Inferior parietal cortex (tissue), 1 donor: ENCODE measurements around the gene UNC45B.
"Not testable (repeated sequence)": the region's sequence is repeated elsewhere in the genome, so short reads cannot be mapped to it uniquely, and the experiment has no call there.

Source experiments
- DNase-seq: peaks from one replicate; pipeline ENCODE4 v3.0.0-alpha.2; 2016; ENCODE audit errors: extremely low spot score

The UNC45B gene, protein sequence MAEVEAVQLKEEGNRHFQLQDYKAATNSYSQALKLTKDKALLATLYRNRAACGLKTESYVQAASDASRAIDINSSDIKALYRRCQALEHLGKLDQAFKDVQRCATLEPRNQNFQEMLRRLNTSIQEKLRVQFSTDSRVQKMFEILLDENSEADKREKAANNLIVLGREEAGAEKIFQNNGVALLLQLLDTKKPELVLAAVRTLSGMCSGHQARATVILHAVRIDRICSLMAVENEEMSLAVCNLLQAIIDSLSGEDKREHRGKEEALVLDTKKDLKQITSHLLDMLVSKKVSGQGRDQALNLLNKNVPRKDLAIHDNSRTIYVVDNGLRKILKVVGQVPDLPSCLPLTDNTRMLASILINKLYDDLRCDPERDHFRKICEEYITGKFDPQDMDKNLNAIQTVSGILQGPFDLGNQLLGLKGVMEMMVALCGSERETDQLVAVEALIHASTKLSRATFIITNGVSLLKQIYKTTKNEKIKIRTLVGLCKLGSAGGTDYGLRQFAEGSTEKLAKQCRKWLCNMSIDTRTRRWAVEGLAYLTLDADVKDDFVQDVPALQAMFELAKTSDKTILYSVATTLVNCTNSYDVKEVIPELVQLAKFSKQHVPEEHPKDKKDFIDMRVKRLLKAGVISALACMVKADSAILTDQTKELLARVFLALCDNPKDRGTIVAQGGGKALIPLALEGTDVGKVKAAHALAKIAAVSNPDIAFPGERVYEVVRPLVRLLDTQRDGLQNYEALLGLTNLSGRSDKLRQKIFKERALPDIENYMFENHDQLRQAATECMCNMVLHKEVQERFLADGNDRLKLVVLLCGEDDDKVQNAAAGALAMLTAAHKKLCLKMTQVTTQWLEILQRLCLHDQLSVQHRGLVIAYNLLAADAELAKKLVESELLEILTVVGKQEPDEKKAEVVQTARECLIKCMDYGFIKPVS

GRCh38 chr17:35147375-35147905 lies at the start of gene UNC45B:
TSS of gene UNC45B (plus strand) at chr17:35147817. CDS start at chr17:35148264, 447 bp downstream.
- no peak for DNase-seq

GRCh38 chr17:35099908-35100307 lies 47.7 kb upstream of the UNC45B start:
- DNase-seq = no peak

GRCh38 chr17:35101036-35101435 lies 46.6 kb upstream of the UNC45B start:
- DNase-seq = no peak

- no peak for DNase-seq
Observed at GRCh38 chr17:35101725-35102124, 45.9 kb upstream of the UNC45B start.

- DNase-seq = no peak
Observed at GRCh38 chr17:35103271-35103670, 44.3 kb upstream of the UNC45B start.

DNA sequence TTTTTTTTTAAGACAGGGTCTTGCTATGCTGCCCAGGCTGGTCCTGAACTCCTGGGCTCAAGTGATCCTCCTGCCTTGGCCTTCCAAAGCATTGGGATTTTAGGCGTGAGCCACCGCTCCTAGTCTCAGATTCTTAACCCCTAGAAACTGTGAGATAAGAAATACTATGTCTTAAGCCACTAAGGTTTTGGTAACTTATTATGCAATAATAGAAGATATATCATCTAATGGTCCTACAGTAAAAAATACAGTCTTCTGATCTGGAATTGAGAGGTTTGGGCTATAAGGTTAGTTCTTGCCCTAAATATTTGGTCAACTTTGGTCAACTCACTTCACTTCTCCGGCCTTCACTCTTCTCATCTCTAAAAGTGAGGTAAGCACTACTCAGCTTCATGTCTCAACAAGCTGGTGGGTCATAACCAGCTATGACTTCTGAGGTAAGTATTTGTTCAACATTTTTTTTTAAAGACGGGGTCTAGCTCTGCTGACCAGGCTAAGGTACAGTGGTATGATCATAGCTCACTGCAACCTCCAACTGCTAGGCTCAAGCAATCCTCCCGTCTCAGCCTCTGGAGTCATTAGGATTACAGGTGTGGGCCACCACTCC lies 42.7 kb upstream of the UNC45B start:
- DNase-seq = no peak

- not testable (repeated sequence) for DNase-seq
Observed at GRCh38 chr17:35110791-35111190, 36.8 kb upstream of the UNC45B start.

GRCh38 chr17:35116845-35117244 lies 30.8 kb upstream of the UNC45B start:
- no peak for DNase-seq

DNA sequence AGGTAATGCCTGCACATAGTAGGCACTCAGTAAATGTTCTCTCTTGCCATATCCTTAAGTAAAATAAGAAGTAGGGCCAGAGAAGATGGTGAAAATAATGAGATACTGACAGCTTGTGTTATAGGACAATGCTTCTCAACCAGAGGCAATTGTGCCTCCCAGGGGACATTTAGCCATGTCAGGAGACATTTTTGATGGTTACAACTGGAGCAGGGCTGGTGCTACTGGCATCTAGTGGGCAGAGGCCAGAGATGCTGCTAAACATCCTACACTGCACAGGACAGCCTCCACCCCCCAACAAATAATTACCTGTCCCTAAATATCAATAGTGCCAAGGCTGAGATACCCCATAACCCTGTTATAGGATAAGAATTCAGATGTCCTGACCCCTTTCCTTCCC lies 29.6 kb upstream of the UNC45B start:
- no peak for DNase-seq

DNA sequence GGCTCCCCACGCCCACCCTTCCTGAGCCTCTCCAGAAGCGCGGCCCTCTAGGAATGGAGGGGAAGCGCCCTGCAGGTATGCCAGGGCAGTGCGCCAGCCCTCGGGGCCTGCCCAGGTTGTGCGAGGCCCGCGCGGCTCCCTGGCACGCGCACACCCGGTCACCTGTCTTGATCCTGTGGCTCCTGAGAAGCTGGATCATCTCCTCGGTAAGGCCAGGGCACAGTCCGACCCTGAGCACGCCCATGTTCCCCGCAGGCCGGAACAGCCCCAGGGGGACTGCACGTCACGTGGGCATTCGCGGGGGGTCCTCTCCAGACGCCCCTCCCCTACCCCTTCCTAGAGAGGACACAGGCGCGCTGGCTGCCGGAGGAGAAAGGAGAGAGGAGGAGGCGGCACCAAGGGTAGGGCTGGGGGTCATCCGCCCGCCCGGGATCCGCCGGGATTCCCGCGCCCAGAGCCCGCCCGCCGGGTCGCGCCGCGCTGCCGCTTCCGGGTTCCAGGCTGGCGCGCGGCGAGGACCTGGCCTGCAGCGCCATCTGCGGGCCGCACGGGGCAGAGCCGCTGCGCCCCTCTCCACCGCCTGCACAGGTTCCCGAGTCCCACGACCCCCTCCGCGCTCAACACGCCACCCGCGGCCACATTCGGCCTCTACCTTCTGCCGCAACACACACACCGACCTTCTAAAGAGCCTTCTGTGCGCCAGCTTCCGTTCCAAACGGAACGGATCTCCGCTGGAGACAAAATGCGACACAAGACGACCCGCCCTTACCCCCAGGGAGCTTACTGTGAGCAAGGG lies 28.0 kb upstream of the UNC45B start, which contains the start of gene RAD51D:
RAD51D (minus strand) TSS at position 491 of the 796 bp plus-strand sequence; CDS start at position 244, 247 bp downstream.
- peak; percentile 67 for DNase-seq

DNA sequence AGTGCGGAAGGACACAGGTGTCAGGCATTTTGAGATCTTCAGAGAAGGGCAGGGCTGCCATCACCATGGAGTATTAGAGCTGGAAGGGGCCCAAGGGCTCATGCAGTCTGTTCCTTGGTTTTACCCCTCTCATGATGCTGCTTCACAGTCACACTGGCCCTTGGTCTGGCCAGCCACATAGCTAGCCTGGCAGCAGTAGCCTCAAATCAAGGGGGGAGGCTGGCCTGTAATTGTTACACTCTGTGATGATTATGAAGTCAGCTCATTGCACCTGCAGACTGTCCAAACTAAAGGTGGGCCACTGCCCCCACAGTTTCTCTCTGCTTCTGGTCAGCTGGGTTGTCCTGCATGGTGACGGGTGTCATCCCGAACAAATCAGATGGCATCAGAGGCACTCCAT lies 26.3 kb upstream of the UNC45B start, which contains the start of gene FNDC8:
FNDC8 (plus strand) TSS at position 301 of the 400 bp plus-strand sequence; CDS start at position 380, 79 bp downstream.
- no peak for DNase-seq

DNA sequence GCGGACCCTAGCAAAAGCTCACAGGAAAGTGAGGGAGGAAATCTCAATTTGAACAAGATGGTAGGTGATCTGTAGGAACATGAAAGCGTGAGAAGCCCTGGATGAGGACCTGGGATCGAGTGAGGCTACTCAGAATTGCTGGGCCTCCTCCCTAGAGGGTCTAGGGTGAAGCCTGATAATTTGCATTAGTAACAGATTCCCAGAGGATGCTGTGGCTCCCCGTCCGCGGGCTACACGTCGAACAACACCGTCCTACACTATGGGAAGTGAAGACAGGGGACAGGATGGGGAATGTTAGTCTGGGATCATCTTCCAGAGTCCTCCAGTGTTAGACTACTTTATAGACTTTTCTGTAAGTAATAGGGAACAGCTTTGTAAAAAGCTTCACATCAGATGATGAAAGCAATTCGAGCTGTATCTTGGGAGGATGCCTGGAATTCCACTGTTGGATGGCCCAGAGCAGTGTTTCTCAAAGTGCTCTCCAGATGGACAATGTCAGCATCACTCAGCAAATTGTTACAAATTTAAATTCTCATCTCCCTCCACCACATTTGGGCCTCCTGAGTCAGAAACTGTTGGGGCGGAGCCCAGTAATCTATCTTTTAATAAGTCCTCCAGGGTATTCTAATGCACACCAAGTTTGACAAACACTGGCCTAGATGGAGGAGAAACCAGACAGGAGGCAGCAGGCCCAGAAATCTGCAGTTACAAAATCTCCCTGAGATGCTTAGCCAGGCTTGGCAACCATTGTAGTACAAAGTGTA lies 19.7 kb upstream of the UNC45B start:
- no peak for DNase-seq

DNA sequence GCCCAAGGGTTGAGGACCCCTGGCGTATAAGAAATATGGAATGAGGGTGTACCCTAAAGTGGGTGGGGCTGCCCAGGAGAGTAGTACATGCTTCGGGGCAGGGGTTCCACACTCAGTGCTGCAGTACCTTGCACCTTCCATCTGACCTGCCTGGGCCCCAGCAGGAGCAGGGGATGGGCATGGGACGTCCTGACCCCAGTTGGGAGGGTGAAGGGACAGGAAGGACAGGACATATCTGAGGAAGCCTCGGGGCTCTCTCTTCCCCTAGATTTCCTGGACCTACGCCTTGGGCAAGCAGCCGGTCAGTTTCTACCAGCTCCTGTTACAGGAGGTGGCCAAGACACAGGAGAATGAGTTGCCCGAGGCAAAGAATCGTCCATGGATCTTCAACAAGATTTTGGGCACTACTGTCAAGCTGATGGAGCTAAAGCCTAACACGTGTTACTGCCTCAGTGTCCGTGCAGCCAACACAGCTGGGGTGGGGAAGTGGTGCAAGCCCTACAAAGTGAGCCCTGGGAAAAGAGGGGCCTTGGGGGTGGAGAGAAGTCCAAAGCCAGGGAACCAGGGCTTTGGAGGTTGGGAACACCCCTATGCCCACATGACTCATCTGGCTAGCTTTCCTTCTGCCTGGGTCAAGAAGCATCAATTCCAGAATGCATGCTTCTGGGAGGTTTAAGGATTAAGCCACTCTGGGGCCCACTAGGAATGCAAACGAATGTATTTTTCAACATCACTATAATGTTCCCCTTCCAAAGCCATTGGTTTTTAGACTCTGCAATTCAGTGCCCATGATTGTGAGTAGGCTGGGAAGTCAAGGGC lies 18.3 kb upstream of the UNC45B start:
- no peak for DNase-seq

GRCh38 chr17:35129973-35130351 lies 17.7 kb upstream of the UNC45B start:
- DNase-seq = no peak

DNA sequence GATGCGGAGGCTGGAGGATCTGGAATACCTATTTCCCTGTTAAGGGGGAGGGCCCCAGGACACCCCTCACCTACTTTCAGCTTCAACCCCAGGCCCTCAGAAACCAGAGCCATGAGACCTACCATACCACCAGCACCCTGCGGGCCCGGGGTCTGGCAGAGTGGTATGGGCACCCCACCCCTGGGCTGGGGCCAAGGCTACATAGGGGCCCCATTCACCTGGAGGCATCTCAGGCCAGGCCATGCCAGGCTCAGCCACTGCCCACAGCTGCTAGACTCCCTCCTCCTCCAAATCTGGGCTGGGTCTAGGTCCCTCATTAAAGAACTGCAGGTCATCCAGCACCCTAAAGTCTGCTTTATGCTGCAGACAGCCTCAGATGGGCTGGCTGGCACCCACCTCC lies 17.2 kb upstream of the UNC45B start:
- no peak for DNase-seq

GRCh38 chr17:35132099-35132498 lies 15.5 kb upstream of the UNC45B start:
- no peak for DNase-seq

GRCh38 chr17:35132816-35133550 lies 14.6 kb upstream of the UNC45B start:
- DNase-seq = no peak

GRCh38 chr17:35135322-35135721 lies 12.3 kb upstream of the UNC45B start:
- no peak for DNase-seq

- DNase-seq = no peak
Observed at GRCh38 chr17:35138218-35138617, 9.4 kb upstream of the UNC45B start.
